Measurements from ENCODE around the gene THSD8.
"Not testable (repeated sequence)": the region's sequence is repeated elsewhere in the genome, so short reads cannot be mapped to it uniquely, and the experiment has no call there.

Gene THSD8

DNA sequence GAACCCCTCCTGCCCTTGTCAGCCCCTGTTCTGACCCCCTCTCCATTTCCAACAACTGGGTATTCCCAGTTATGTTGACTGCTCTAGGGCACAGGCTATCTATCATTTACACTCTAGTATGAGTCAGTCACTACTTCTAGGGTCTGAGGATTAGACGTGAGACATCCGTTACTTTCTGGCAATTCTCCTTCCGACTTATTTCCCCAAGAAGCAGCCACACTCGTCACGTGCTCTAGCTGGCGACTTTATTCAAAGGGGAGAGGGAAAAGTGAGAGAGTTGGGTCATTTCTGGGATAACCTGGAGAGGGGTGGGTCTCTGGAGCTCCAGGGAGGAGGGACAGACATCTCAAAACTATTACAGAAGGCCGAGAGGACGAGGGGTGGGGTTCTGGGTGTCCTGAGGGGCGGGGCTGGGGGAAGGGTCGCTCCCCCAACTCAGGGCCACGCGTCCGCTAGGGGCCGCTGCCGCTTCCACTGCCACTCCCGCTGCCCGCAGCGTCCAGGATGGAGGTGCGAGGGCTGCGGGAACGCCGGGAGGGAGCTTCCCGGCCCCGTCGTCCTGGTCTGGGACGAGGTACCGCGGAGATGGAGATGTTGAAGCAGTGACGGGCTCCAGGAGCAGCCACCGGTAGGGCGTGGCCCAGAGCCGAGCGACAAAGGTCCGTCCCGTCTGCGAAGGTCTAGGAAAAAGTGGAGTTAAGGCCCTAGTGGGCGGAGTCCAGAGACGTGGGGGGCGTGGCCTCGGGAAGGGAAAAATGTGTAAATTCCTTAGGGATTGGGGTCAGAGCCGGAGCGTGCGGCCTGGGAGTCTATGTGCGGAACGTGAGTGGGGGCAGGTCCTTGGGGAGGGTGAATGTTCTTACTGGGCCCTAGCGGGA lies 23.6 kb downstream of the THSD8 start:
- no peak for DNase-seq (ENCODE audit: low read depth in 2 of 2)

- no peak for DNase-seq (ENCODE audit: low read depth in 2 of 2)
Observed at GRCh38 chr19:12828494-12828893, 26.6 kb downstream of the THSD8 start.

DNA sequence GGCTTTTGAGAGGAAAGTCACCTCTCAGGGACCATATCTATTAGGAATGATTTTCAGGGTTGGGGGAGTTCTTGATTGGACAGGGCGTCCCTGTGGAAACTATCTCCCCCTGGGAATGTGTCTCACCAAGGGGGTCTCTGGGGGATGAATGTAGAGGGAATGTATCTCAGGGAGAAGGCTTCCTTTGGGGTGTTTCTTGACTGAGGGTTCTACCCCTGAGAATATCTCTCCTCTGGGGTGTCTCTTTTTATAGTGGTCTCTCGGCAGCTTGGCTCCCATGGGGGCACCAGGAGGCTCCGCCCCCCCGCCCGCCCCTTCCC lies 31.5 kb downstream of the THSD8 start:
- DNase-seq (ENCODE audit: low read depth in 2 of 2): no peak

- no peak for DNase-seq (ENCODE audit: low read depth in 2 of 2)
Observed at GRCh38 chr19:12833738-12834565, 32.1 kb downstream of the THSD8 start.

DNA sequence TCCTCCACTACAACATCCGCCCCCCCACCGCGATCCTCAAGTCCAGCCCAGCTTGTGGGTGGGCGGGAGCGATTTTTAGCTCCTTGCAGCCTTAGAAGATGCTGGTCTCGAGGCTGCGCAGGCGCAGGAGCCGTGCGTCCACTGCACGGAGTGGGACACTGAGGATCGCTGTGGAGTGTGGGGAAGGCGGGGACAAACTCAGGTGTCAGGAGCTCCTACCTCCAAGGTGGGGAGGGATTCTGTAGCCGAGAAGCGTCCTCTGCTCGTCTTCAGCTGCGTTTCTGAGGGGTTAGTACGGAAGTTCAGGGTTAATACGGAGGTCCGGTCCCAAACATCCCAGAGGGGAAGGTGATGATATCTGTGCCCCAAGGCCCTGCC lies 32.7 kb downstream of the THSD8 start, which contains the start of gene RTBDN:
Gene RTBDN, minus strand, starts transcription at position 14 of the 378 bp plus-strand sequence. CDS start 4,600 bp downstream, outside the sequence.
- DNase-seq (ENCODE audit: low read depth in 2 of 2): no peak

DNA sequence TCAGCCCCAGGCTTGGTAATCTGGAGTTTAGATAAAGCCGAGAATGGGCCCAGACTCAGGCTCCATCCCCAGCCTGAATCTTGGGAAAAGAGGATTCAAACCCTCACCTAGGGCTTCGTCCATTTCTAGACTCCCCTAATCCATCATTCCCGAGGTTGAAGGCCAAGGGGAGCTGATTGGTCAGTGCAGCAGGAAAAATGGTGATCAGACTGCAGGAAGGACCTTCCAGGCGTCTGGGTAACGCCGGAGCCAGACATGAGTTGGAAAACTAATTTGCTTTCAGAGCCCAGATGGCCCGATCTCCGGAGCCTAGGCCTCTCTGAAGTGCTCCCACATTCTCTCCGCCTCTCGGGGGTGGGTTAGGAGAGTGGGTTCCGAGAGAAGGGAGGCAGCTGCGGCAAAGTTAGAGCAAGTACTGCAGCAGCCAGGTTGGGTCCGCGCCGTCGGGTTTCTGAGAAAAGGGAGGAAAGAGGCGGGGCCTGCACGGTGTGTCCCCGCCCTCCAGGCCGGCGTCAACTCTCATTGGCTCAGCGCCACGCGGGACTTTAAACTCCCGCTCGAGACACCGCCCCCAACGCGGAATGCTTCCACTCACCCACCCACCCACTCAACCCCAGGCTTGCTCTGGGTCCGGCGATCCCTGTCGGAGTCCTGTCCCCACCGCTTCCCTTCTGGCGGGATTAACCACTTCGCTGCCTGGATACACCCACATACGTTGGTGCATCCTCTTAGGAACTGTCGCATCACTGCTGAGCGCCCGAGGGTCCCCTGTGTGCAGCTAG lies 33.3 kb downstream of the THSD8 start:
- no peak for DNase-seq (ENCODE audit: low read depth in 2 of 2)

DNA sequence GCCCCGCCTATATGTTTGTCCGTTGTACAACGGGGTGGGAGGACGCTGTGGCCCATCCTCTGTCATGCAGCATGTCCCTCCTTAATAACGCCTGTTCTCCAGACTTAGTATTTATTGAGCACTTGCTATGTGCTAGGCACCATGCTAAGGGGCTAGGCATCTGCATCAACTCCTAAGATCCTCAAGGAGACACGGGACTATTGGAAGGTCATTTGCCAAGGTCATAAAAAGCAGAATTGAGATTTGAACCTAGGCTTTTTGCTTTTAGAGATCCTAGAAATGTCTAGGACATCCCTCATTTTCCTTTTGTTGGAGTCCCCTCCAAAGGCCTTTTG lies 34.6 kb downstream of the THSD8 start:
- no peak for DNase-seq (ENCODE audit: low read depth in 2 of 2)

DNA sequence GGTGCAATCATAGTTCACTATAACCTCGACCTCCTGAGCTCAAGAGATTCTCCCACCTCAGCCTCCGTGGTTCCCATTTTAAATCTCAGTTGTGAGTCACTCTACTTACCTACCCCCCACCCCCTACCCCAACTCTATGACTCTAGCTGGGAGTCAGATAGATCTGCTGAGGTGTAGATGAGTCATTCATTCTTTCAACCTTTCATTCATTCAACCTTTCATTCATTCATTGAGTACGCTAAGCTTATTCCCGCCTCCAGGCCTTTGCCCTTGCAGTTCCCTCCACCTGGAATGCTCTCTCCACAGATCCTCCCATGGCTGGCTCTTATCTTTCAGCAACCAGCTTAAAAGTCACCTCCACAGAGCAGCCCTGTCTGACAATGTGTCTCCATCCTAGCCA lies 35.4 kb downstream of the THSD8 start:
- no peak for DNase-seq (ENCODE audit: low read depth in 2 of 2)

GRCh38 chr19:12838182-12838885 lies 36.5 kb downstream of the THSD8 start, which contains the start of gene MAST1:
Gene MAST1 (plus strand): TSS chr19:12838515. CDS start chr19:12838573, 58 bp downstream.
- peak in 1 of 2 donors; percentile 38 for DNase-seq (ENCODE audit: low read depth in 2 of 2)

DNA sequence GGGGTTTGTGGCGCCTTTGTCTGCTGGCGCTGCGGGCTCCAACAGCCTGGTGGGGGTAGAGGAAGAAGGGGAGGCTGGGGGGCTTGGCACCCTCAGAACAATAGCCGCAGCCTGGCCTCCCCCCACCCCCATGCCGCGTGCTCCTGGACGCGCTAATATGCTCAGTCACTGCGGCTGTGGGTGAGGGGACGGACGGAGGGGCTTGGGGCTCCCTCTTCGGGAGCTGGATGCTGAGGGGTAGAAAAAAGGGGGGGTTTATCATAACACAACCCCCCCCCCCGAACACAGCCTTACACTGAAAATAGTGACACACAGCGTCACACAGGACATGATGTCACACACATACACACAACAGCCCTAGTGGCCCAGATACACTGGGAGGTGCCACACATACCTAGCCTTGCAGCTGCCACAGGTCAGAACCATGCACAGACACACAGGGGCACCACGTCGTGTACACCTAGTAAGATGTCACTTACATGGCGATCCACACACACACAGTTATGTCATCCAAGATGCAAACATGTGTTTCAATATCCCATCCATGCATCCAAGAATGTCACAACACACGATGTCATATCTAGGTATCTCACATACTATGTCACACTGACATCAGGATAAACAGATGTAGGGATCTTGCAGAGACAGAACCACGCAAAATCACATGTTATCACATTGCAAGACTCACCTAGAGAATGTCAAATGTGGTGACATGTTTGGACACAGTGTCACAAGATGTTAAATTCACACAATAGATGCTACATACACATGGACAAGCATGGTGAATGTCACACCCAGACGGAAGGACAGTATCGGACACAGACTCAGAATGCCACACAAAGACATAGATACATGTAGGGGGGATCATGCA lies 37.3 kb downstream of the THSD8 start:
- DNase-seq (ENCODE audit: low read depth in 2 of 2): no peak

DNA sequence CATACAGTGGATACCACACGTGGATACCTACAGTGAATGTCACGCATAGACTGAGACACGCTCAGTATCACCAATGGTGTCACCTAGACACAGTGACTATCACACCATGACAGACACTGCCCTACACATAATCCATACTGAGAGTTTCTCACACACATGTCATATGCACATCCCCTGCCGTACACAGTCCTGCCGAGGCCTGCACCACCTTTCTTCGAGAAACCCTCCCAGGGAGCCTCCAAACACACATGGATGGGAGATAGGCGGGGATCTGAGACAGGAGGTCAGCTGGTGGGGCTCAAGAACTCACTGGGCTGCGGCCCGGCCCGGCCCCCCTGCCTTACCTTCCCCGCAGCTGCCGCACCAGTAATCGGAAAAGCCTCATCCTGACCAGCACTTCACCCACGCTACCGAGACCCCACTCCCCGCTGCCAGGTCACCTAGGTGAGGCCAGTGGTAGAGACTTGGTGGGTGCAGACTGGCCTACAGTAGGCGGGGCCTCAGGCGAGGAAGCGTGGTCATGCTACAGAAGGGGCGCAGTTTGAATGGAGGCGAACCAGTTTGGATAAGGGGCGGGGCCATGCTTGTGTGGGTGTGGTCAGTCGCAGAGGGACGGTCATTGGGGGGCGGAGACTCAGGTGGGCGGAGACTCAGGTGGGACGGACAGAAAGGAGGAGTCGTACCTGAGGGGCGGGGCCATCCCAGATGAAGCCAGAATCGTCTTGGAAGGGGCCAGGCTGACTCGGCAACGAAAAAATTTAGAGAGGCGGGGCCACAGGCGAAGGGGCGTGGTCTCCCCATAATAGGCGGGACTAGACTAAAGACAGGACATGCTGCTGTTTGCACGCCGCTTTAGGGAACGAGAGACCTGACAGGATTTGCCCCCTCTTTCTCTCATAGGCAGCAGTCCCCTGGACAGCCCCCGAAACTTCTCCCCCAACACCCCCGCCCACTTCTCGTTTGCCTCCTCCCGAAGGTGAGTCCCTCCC lies 38.5 kb downstream of the THSD8 start:
- DNase-seq (ENCODE audit: low read depth in 2 of 2): peak in 1 of 2 donors; percentile 66

DNA sequence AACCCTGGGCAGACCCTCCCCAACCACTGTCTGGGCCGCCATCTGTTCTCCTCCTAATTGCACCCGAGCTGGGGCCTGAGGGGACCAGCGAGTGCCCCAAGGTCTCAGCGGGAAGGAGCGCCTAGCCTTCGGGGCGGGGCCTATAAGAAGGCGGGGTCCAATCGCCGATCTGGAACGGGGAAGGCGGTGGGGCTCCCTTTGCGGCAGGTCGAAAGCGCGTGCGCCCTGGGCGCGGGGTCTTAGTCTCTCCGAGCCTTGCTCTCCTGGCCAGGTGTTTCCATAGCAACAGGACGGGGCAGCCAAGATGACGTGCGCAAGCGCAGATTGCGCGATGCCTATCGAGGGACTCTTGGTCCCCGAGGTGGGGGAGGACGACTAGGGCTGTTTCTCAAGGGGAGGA lies 39.2 kb downstream of the THSD8 start:
- no peak for DNase-seq (ENCODE audit: low read depth in 2 of 2)

GRCh38 chr19:12842511-12842910 lies 40.6 kb downstream of the THSD8 start:
- no peak for DNase-seq (ENCODE audit: low read depth in 2 of 2)

GRCh38 chr19:12843328-12843727 lies 41.5 kb downstream of the THSD8 start:
- no peak for DNase-seq (ENCODE audit: low read depth in 2 of 2)

DNA sequence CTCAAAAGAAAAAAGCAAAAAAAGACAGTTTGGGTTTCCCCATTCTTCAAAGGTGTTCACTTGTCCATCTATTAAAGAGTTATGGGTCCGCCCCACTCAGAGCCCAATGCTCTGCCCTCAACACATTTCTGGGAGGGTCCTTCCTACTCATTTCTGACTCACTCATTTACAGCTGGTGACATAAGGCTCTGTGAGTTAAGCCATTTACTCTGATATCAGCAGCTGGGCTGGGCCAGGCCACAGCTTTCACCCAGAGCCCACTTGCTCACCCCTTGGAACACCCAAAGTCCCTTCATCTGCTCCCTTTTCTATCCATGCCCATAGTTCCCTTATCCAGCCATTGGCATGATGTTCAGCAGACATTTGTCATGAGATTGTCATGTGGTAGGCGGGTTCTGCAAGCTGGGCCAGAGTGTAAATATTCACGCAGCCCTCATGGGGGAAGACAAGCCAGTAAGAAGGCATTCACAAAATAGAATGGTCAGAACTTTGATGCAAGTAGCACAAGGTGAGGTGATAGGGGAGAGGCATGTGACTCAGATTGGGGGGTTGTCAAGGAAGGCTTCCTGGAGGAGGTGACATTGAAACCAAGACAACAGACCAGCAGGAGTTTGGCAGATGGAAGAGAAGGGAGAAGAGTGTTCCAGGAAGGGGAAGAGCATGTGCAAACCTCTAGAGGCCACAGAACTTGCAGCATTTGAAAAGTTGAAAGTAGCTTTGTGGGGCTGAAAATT lies 42.3 kb downstream of the THSD8 start:
- DNase-seq (ENCODE audit: low read depth in 2 of 2): no peak

DNA sequence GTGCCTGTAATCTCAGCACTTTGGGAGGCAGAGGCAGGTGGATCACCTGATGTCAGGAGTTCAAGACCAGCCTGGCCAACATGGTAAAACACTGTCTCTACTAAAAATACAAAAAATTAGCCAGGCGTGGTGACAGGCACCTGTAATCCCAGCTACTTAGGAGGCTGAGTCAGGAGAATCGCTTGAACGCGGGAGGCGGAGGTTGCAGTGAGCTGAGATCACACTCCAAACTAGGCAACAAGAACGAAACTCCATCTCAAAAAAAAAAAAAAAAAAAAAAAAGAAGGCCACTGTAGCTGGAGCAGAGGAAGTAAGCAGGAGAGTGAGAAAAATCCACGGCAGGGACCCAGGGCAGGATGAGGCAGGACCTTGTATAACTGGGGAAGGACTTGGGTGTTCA lies 44.7 kb downstream of the THSD8 start:
- DNase-seq (ENCODE audit: low read depth in 2 of 2): not testable (repeated sequence)

DNA sequence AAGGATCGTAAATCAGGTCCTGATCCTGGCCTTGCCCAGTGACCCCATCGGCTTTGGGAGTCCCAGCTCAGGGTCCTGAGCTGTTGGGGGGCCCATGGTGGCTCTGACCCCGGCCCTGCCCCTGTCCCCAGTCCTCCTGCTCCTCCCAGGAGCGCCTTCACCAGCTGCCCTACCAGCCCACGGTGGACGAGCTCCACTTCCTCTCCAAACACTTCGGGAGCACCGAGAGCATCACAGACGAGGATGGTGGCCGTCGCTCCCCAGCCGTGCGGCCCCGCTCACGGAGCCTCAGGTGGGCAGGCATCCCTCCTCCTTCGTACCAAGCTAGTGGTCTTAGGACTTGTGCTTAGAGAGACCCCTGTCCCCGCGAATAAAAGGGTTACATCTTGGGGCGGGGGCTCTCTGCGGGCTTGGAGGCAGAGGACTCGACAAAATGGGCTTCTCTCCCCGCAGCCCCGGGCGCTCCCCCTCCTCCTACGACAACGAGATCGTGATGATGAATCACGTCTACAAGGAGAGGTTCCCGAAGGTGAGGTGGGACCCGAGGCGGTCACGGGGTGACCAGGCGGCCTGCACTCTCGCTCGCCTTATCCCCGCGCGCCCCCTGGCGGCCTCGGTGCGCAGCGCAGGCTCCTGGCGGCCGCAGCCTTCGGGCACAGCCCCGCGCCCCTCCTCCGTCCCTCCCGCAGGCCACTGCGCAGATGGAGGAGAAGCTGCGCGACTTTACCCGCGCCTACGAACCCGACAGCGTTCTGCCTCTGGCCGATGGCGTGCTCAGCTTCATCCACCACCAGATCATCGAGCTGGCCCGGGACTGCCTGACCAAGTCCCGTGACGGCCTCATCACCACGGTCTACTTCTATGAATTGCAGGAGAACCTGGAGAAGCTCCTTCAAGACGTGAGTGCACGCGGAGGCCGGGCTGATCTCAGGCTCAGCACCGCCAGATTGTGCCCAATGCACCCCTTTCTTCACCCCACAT lies 45.6 kb downstream of the THSD8 start:
- DNase-seq (ENCODE audit: low read depth in 2 of 2): peak; percentile 84 to 86

All from stimulated activated CD8-positive, alpha-beta memory T cell treated with anti-CD3 and anti-CD28 coated beads, Interleukin-2, amount 100 ng/mL, for 48 hours (primary cell).